WI38 (cell line): ENCODE results near the gene PLCB3.

Experiments
- H3K4me3 ChIP-seq: 2 replicates; pipeline ENCODE4 v1.5.1; 2011; ENCODE audit warnings: low read depth, mild to moderate bottlenecking, control low read depth, low read length
- TF ChIP-seq, protein P1 (sequence below): IDR thresholded peaks from 2 replicates; pipeline ENCODE4 v1.5.1; 2012; ENCODE audit warnings: low read depth, mild to moderate bottlenecking, control low read depth, low read length

Gene PLCB3

DNA sequence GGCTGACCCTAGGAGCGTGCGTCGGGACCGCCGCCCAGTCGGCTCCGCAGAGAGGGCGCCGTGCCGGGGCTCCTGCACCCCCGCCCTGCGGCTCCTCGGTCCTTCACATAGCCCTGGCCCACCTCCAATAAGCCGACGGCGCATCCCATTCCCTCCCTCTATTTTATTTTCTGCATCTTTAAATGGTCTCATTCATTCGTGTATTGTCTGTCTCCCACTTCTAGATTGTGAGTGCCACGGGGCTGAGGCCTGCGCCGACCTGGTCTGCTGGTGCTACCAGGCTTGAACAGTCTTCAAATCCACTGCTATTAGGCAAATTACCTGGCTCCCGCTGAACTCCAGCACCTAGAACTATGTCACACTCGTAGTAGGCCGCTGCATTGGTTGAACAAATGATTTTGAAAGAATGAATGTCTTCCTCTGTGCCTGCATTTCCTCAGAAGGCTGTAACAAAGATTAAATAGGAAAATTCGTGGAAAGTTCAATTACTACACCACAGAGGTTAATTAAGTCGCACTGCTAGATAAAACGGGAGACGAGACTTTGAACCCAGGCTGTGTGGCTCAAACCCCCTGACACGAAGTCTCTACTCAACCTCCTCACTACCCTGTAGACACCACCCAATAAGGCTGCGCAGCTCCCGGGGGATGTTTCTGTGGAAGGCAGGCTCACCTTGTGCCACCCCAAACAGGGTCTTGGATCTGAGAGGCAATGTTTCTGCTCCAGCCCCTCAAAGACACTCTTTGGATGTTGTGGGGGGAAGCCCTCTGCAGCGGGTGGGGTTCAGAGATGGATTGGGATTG is 3.4 kb upstream of the PLCB3 start:
- TF ChIP-seq, protein P1, sequence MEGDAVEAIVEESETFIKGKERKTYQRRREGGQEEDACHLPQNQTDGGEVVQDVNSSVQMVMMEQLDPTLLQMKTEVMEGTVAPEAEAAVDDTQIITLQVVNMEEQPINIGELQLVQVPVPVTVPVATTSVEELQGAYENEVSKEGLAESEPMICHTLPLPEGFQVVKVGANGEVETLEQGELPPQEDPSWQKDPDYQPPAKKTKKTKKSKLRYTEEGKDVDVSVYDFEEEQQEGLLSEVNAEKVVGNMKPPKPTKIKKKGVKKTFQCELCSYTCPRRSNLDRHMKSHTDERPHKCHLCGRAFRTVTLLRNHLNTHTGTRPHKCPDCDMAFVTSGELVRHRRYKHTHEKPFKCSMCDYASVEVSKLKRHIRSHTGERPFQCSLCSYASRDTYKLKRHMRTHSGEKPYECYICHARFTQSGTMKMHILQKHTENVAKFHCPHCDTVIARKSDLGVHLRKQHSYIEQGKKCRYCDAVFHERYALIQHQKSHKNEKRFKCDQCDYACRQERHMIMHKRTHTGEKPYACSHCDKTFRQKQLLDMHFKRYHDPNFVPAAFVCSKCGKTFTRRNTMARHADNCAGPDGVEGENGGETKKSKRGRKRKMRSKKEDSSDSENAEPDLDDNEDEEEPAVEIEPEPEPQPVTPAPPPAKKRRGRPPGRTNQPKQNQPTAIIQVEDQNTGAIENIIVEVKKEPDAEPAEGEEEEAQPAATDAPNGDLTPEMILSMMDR, result no peak
- H3K4me3 ChIP-seq, result peak overlapping the region; percentile 65

DNA sequence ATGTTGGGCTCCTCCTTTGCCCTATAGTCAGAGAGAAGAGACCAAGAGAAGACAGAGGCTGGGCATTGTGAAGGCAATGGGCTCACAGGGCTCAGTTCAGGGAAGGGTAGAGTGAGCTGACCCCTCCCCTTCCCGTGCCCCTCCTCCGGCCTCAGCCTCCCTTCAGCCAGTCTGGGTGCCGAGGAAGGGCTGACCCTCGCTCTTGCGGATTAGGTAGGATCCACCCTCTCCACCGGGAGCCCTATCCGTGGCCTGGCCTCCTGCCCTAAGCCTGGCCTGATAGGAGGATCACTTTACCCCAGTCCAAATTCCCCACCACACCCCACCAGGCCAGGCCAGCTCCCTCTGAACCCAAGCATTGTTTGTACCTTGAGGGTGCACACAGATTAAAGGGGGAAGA is 2.8 kb upstream of the PLCB3 start:
- TF ChIP-seq, protein P1, result no peak
- no peak overlapping the region for H3K4me3 ChIP-seq

DNA sequence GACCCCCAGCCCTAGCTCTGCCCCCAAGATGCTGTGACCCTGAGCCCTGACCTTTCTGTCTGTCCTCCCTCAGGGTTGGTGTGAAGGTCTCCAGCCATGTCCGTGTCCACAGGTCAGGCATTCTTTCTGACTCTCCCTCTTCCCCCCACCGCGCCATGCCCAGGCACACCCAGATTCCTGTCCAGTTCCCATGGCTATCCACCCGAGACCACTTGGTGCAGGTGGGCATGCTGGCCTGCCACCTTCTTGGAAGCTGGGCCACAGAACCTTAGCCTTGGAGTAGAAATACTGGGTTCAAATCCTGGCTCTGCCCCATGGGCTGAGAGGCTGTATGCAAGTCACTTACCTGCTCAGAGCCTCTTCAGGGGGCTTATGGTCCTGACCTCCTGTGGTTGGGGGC is 2.3 kb upstream of the PLCB3 start:
- TF ChIP-seq, protein P1, result no peak
- no peak overlapping the region for H3K4me3 ChIP-seq

- no peak overlapping the region for H3K4me3 ChIP-seq
- TF ChIP-seq, protein P1, result no peak
These were observed 1.5 kb upstream of the PLCB3 start for GRCh38 chr11:64249563-64250414.

DNA sequence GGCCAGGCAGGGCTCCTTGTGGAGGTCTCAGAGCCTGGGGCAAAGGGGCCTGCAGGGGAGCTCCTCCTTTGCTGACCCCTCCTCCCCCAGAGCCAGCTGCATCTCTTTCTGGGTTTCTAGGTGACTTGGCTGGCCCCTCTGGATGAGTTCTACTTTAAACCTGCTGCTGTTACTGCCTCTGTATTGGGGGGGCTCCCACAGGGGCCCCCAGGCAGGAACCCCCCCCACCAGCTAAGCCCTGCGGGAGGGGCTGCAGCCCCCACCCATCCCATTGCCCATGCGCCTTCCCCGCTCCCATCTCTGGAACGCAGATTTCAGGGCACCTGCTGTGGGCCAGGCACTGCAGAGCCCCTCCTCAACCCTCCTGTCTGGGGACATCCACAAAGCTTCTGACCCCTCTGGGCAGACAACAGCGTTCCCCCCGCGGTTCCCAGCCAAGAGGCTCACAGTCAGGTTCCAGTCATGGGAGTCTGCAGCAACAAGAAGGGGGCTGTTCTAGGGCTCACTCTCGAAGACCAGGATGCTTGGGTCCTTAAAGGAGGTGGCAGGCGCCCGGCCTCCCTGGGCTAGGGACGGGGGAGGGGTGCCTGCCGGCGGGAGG is 815 bp upstream of the PLCB3 start:
- H3K4me3 ChIP-seq, result peak overlapping the region; percentile 60
- TF ChIP-seq, protein P1, result no peak

DNA sequence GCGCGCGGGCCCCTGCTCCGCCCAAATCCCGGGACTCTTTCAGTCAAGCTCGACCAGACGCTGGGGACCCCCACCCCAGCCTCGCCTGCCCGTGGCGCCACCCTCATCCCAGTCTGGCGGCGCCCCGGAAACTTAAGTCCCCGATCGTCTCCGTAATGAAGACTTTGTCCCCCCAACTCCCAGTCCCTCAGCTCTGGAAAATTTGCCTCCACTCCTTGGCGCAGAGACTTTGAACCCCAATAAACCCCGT is 348 bp downstream of the PLCB3 start:
- H3K4me3 ChIP-seq, result peak overlapping the region; percentile 87
- TF ChIP-seq, protein P1, result no peak
